ENCODE measurements around the gene THRB.
A peak's percentile ranks its signal among the peaks of the same experiment; 100 is the strongest.

THRB gene

GRCh38 chr3:24377218-24377993 lies 117.2 kb downstream of the THRB start:
- no peak for DNase-seq (ENCODE audit: low spot score)

DNA sequence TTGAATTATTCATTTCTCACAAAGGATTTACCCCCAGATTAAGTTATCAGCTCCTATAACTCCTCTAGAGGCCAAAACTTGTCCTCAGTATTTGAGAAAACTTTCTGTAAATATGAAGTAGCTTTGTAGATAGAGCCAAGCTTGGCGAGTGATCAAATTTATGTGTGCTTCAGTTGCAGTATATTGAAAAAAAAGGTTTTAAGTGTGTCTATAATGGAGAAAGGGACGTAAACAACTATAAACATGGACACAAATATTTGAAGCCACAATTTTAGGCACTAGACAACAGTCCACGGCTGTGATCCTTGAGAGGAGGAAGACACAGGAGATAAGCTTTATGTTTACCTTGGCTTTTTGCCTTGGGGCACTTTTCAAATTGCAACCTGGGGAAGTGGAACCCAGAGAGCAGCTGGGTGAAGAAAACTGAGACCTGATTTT lies 118.7 kb downstream of the THRB start:
- DNase-seq (ENCODE audit: low spot score) = no peak

- DNase-seq (ENCODE audit: low spot score) = no peak
Measured at GRCh38 chr3:24374801-24375200, 119.8 kb downstream of the THRB start.

DNA sequence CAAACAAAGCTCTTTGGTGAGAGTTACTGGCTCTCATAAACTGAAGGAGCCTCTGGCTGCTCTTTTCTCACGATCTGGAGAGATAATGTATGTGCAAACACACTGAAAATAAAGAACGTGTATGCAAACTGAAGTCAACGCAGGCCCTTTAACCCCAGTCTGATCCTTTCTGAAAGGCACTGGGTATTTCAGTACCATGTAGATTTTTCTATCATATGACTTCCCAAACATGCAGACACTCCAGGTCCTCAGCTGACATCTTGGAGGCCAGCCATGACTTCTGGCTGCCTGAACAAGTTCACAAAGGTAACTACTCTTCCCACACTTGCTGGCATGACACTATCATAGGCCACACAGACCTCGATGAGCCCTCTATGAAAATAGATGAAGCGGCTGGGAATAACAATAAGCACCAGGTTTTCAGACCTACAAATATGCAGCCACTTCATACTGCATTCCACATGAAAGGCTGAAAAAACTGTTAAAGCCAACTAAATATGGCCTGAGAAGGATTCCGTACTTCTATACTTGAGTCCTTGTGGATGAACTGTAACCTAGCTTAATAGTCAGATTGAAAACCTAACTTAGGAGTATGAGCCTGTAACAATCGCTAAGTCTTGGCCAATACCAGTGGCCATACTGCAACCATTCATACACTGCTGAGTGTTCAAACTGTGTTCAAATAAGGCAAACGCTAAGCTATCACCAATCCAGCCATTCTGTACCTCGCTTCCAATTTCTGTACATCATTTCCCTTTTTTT lies 121.3 kb downstream of the THRB start:
- DNase-seq (ENCODE audit: low spot score) = no peak

- DNase-seq (ENCODE audit: low spot score) = no peak
Measured at GRCh38 chr3:24372559-24373197, 122.0 kb downstream of the THRB start.

- DNase-seq (ENCODE audit: low spot score) = no peak
Measured at GRCh38 chr3:24370352-24371090, 124.1 kb downstream of the THRB start.

- DNase-seq (ENCODE audit: low spot score) = no peak
Measured at GRCh38 chr3:24368605-24369004, 126.0 kb downstream of the THRB start.

DNA sequence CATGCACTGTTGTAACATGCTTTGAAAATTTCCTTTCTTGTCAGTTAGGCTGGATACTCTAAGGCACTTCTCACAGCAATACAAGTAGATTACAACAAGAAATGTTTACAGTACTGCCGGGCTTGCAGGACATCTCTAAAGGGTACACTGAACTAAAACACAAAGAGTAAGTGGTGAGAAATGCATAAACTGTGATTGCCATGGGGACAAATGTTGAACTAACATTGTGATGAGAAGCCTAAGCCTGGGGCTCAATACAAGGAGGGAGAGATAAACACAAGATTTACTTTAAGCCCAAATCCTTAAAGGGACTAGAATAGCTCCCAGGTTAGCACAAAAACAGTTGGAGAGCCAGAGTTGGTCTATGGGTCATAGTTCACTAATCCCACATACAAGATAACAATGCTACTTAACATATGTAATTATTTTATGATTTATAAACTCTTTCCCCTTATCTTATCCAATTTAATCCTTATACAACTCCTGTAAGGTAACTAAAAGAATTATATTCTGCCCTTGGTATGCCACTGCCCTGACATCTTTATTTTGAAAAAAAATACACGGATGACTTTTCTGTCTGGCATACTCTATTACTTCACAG lies 126.9 kb downstream of the THRB start:
- DNase-seq (ENCODE audit: low spot score) = no peak

DNA sequence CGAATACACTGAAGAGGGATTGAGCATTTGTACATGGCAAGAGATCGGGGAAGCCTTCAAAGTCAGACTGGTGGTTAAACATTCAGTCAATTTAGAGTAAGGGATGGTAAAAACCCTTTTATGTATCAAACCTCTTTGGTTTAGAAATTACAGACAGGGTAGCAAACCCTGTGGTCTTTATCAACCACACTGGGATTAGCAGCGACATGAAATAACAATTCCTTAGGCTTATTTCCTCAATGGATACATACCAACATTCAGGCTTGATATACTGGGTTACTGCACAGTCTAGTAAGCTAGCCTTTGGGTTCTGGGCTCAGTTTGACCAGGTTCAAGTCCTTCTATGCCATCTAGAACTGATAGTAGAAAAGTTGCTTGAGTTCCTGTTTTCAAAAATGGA lies 127.4 kb downstream of the THRB start:
- no peak for DNase-seq (ENCODE audit: low spot score)

DNA sequence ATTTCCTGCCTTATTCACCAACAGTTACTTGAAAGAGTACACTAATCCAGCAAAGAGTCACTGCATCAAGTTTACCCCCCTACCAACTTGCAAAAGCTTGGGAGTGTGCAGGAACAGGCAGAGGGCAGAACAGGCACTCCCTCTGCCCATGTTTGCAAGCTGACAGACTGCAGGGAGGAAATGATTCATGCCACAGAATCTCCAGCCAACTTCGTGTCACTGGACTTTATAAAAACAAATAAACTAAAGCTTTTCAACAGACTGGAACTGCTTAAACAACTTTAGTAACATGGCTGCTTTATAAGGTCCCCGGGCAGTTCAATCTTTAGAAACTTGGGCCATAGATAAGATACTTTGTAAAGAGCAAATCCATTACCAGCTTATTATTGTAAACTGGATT lies 129.5 kb downstream of the THRB start:
- DNase-seq (ENCODE audit: low spot score) = peak; percentile 70

GRCh38 chr3:24364359-24364758 lies 130.3 kb downstream of the THRB start:
- DNase-seq (ENCODE audit: low spot score) = no peak

- no peak for DNase-seq (ENCODE audit: low spot score)
Measured at GRCh38 chr3:24363242-24363641, 131.4 kb downstream of the THRB start.

DNA sequence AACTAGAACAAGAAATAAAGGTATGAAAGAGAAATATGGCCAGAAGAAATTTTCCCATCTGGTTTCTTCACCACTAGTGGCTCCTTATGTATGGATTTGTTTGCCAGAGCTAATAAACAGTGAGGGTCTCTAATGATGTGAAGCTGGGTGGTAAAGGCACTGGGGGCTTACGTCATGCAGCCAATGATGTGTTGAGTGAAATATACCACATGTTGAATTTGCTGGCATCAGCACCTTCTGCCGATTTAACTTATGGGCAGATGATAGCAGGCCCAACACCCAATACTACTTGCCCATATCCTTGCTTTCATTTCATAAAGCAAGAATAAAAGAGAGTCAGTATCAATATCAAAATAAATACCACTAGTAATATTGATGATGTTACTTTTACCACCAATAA lies 133.0 kb downstream of the THRB start:
- no peak for DNase-seq (ENCODE audit: low spot score)

DNA sequence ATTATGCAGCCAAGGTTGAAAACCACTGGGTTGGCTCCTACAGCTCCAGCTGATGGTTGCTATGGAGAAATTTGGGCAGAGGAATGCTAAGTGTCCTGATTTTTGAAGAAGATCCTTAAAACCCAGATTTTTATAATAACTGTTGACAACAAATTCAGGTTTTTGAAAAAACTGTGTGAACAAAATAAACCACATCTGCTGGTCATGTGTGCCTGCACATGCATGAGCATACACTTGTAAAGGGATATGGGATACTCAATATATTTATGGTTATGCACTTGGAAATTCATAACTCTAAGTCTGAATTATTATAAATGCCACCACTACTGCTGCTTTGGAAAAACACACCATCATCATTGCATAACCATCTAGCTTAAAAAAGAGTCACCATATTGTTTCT lies 133.7 kb downstream of the THRB start:
- DNase-seq (ENCODE audit: low spot score) = no peak

- DNase-seq (ENCODE audit: low spot score) = no peak
Measured at GRCh38 chr3:24359645-24360462, 134.8 kb downstream of the THRB start.

DNA sequence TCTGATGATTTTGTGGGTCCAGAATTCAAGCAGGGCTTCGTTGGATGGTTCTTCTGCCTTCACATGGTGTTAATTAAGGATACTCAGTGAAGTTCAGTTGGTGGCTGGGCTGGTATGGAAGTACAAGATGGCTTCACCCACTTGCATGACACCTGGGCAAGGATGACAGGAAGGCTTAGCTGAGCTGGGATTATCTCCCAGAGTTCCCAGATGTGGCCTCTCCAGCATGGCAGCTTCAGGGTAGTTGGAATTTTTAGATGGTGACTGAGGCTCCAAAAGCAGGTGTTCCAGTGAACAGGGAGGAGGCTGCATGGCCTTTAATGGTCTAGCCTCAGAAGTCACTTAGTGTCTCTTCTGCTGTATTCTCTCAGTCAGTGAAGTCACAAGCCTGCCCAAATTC lies 135.5 kb downstream of the THRB start:
- no peak for DNase-seq (ENCODE audit: low spot score)

DNA sequence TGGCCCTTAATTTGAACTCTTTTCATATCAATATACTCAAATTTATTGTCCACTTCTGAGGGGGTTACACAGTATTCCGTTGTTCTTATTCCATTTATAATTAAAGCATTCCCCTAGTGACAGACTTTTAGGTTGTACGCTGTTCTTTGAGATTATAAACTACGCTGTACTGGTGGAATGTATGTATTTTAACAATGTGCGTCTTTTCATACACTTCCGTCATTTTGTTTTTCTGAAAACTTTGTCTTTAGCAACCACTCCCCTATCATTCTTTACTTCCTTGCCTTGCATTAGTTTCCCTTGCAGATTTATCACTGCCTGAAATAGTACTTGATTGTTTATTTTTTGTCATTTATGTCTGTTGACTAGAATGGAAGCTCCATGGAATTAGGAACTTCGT lies 137.0 kb downstream of the THRB start:
- DNase-seq (ENCODE audit: low spot score) = no peak

GRCh38 chr3:24355806-24356205 lies 138.8 kb downstream of the THRB start:
- DNase-seq (ENCODE audit: low spot score) = no peak

GRCh38 chr3:24354230-24354629 lies 140.4 kb downstream of the THRB start:
- no peak for DNase-seq (ENCODE audit: low spot score)

- DNase-seq (ENCODE audit: low spot score) = no peak
Measured at GRCh38 chr3:24352893-24353553, 141.6 kb downstream of the THRB start.

Data from AG20443 (cell line).